Activated CD4-positive, alpha-beta T cell treated with anti-CD3 and anti-CD28 coated beads, Interleukin-2, amount 50 U/mL, for 16 hours (primary cell): ENCODE data around the gene TBCC.

ENCODE experiments used
- DNase-seq: peaks from one replicate; pipeline ENCODE4 v3.0.0-alpha.2; 2020

TBCC gene, protein sequence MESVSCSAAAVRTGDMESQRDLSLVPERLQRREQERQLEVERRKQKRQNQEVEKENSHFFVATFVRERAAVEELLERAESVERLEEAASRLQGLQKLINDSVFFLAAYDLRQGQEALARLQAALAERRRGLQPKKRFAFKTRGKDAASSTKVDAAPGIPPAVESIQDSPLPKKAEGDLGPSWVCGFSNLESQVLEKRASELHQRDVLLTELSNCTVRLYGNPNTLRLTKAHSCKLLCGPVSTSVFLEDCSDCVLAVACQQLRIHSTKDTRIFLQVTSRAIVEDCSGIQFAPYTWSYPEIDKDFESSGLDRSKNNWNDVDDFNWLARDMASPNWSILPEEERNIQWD

GRCh38 chr6:42745640-42746462, at the start of gene TBCC:
TBCC (minus strand) TSS chr6:42746103; CDS start chr6:42746073, 30 bp downstream.
- peak; percentile 98 for DNase-seq

DNA sequence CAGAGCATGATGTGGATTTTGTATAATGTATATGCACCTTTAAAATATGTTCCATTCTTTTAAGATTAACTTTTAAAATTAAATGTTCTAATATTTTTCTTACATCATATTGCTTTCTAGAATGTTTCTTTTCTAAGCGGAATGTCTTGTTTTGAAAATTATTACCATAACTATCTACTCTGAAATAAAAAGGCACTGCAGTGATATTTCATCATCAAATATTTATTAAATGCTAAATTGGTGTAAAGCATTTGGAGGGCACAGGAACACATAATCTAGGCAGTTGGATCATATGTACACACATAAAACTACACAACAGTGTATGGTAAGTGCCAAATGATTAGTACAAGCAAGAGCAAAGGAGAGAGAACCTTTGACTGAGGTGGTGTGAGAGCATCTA, 49.7 kb upstream of the TBCC start:
- DNase-seq = no peak

- no peak for DNase-seq
Measured at GRCh38 chr6:42791706-42792320, 45.9 kb upstream of the TBCC start.

GRCh38 chr6:42790549-42791181, 44.8 kb upstream of the TBCC start:
- no peak for DNase-seq

GRCh38 chr6:42788671-42789070, 42.8 kb upstream of the TBCC start:
- DNase-seq = no peak

DNA sequence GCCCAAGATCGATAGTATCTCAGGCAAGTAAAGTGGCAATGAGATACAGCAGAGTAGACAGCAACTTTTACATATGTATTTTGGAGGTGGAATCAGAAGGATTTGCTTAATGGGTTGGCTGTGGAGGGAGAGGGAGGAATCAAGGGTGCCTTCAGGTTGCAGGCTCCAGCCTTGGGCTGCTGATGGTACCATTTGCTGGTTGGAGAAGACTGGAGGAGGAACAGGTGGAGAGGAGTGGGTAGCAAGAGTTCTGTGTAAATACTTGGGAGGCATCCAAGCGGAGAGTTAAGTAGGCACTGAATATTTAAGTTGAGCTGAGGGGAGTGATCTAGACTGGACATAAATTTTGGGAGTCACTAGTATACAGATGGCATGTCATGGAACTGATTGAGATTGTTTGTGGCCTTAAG, 41.2 kb upstream of the TBCC start:
- DNase-seq = no peak

GRCh38 chr6:42786525-42786985, 40.7 kb upstream of the TBCC start:
- no peak for DNase-seq

- no peak for DNase-seq
Measured at GRCh38 chr6:42784717-42785498, 39.0 kb upstream of the TBCC start.

DNA sequence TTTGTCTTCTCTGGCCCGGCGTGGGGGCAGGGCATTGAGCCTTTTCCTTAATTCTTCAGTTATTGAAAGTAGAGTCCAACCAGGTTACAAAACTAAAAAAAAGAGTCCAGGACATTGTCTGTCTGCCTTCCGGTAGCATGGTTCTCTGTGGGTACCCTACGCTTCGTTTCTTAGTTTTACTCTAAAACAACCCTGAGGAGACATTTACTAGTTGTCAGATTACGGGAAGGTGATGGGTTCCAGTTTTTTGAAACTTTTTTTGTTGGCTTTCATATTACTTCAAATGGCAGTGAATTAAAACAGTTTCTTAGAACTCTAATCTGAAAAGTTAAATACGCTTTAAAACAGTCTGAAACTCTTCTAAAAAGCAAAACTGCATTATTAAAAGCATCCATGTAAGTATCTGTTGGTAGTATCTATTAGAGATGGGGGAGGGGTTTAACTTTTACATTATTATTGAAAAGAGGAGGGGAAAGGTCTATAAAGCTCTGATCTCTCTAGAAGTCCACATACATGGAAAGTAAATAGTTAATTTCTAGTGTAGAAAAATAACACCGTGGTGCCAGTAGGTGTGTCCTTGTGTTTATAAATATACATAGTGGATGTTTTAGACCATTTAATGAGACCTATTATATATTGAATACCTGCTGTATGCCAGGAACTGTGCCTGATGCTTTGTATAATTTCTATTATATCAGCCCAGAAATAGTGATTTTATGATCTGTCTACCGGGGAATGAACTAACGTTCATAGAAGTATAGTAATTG, 38.2 kb upstream of the TBCC start:
- DNase-seq = peak; percentile 54

DNA sequence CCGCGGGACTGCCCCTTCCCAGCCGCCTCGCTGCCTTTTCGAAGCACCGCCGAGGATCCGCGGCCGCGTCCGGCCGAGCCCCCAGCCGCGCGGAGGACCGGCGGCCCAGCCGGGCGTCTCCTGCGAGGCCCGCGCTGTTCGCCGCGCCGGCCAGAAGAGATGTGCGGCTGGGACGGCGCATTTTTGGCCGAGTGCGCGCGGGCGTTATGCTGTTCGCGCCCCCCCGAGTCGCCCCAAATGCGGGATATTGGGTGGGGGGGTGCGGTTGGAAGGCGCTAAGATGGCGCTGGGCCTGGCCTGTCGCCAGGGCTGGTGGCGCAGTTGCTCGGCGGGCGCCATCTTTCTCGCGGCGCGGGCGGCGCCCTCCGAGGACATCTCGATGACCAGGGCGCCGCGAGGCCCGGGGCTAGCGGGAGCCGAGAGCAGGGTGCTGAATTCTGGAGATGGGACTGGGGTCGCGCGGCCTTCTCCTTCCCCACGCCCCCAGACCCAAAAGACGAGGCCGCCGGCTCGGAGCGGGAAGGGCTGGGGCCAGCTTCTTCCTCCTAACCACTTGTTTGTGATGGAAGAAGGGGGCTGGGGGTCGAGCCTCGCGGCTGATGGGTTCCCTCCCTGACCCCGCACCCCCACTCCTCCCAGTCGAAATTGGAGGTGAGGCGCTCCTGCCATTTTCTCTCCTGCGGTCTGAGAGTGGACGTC, 37.4 kb upstream of the TBCC start:
- peak; percentile 67 for DNase-seq

DNA sequence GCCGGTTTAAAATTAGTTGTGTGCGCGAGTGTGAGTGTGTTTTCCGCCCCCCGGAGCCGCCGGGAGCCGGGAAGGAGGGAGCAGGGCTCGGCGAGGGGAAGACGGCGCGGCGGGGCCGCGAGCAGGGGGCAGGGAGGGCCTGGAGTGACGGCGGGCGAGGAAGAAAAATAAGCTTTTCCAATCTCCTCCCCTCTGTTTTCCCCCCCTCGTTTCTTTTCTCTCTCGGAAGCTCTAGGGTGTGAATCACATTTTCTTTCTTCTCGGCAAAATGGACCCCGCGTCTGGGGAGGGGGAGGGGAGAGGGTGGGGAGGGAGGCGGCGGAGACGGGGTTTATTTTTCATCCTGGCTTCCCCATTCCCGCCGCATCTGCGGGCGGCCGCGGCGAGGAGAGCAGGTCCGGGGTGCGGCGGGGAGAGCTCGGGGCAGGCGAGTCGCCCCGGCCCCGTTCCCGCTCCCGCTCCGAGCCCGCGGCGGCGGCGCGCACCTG, 36.8 kb upstream of the TBCC start:
- peak; percentile 76 for DNase-seq

DNA sequence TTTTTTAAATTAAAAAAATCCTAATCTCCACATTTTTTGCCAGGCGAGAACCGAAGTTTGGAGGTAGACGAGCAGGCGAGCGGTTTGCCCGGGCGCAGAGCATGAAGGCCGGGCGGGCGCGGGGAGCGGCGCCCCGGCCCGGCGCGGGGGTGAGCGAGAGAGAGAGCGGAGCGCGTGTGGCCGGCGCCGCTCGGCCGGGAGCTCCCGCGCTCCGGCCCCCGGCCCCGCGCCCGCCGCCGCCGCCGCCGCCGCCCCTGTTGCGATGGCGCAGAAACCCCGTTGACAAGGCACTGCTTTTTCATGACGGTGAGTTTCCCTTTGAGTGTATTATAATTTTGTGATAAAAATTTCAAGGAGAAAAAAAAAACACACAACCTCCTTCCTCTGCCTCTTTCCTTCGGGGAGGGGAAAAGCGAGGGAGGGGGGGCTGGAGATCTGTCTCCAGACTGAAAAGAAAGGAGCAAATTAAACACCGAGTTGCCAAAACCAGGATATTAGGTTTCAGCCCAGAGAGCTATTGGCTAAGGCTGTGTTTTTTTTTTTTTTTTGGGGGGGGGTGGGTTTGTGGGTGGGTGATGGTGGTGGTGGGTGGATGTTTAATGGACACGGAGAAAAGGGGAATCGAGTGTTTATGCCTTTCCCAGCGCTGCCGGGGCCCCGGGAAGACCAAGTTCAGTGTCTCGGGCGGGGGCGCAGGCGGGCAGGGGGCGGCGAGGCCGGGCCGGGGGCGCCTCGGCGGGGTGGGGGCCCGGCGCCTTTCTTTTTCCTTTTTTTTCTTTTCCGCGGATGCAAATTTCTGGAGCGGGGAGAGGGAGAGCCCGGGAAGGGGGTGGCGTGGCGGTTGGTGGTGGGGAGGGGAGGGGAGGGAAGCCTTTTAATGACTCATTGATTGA, 36.1 kb upstream of the TBCC start, which contains the start of gene BICRAL:
TSS of gene BICRAL (plus strand) at position 257 of the 893 bp plus-strand sequence. CDS start 39,971 bp downstream, outside the sequence.
- peak; percentile 72 for DNase-seq

DNA sequence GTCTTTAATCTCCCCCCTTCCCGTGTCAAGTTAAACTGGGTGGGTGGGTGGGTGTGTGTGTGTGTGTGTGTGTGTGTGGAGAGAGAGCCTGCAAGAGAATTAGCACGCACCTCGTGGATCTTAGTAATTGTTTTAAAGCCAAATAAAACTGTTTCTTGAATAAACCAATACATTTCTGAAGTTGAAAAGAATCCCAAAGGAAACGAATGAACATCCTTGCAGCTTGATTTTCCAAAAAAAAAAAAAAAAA, 35.6 kb upstream of the TBCC start:
- no peak for DNase-seq

GRCh38 chr6:42779521-42779920, 33.6 kb upstream of the TBCC start:
- no peak for DNase-seq

DNA sequence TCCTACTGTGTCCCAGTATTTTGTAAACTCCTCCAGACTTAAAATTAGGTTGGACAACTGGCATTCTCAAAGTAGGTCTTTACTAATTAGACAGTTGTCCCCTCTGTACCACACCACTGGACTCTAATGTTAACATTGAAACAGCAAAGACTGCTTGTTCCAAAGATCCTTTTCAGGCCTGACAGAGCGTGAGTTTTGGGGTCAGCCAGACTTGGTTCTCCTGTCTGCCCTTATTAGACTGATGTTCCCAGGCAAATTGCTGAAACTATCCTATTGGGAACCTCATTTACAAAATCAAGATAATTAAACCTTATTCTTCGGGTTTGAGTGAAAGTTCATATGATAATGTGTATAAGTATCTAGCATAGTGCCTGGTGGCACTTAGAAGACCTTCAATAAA, 32.2 kb upstream of the TBCC start:
- no peak for DNase-seq

- peak; percentile 42 for DNase-seq
Measured at GRCh38 chr6:42777126-42777822, 31.4 kb upstream of the TBCC start.

DNA sequence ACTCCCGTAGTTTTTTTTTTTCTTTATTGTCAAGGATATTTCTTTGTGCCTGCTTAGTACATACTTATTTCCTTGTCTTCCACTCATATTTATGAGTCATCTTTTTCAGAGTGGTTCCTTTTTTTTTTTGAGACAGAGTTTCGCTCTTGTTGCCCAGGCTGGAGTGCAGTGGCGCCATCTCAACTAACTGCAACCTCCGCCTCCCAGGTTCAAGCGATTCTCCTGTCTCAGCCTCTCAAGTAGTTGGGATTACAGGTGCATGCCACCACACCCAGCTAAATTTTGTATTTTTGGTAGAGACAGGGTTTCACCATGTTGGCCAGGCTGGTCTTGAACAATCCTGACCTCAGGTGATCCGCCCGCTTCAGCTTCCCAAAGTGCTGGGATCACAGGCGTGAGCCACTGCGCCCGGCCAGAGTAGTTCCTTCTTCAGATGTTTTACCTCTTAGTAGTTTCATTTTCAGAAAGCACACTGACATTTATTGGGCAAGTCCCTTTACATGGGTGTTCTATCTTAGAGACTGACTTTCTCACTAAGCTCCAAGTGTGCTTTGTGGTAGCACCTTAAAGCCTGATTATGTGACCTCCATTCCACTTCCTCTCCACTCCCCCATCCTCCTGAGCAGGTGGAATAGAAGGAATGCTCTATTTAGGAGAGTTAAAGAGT, 29.1 kb upstream of the TBCC start:
- peak; percentile 71 for DNase-seq

- peak; percentile 43 for DNase-seq
Measured at GRCh38 chr6:42774201-42774600, 28.3 kb upstream of the TBCC start.

- DNase-seq = peak; percentile 32
Measured at GRCh38 chr6:42771741-42772100, 25.8 kb upstream of the TBCC start.
